ENCODE results near the gene BPI. TPM values are rescaled to one million over a fixed set of nuclear protein-coding genes. Genes with fewer than 3 reads are reported as not detected.

BPI gene
- total RNA-seq, 1 donor, result under 0.01 TPM

GRCh38 chr20:38331245-38331644 lies 27.3 kb downstream of the BPI start:
- TF ChIP-seq CTCF (IDR thresholded peaks at IDR 0.05; ENCODE audit: extremely low read depth, low read depth, low read length), result no peak
- Histone ChIP-seq H3K27ac (ENCODE audit: low read depth, low read length) (no peak overlapping the region), H4K20me1 (ENCODE audit: insufficient read depth, low read length) (no peaks in the 10 kb centered on the region), H3K4me3 (ENCODE audit: insufficient read depth, low read length) (no peak overlapping the region), H3K36me3 (ENCODE audit: insufficient read depth, low read length) (no peaks in the 10 kb centered on the region), H3K79me2 (ENCODE audit: insufficient read depth, low read length) (no peaks in the 10 kb centered on the region), H3K27me3 (ENCODE audit: insufficient read depth, low read length) (peaks cover 42% of the 10 kb centered on the region), H3K4me2 (ENCODE audit: insufficient read depth, low read length) (no peak overlapping the region), H3K4me1 (ENCODE audit: insufficient read depth, low read length) (no peaks in the 10 kb centered on the region), H2AFZ (ENCODE audit: low read length) (no peak overlapping the region), H3K9me3 (ENCODE audit: low read depth, low read length) (no peaks in the 10 kb centered on the region)
- DNase-seq (ENCODE audit: insufficient read length, low spot score, missing footprints), result no peak

GRCh38 chr20:38331814-38332213 lies 27.9 kb downstream of the BPI start:
- no peak for TF ChIP-seq CTCF (IDR thresholded peaks at IDR 0.05; ENCODE audit: extremely low read depth, low read depth, low read length)
- no peak for DNase-seq (ENCODE audit: insufficient read length, low spot score, missing footprints)
- Histone ChIP-seq H3K9me3 (ENCODE audit: low read depth, low read length) (no peaks in the 10 kb centered on the region), H3K36me3 (ENCODE audit: insufficient read depth, low read length) (no peaks in the 10 kb centered on the region), H3K27ac (ENCODE audit: low read depth, low read length) (no peak overlapping the region), H2AFZ (ENCODE audit: low read length) (no peak overlapping the region), H3K4me1 (ENCODE audit: insufficient read depth, low read length) (no peaks in the 10 kb centered on the region), H3K79me2 (ENCODE audit: insufficient read depth, low read length) (no peaks in the 10 kb centered on the region), H3K4me3 (ENCODE audit: insufficient read depth, low read length) (no peak overlapping the region), H3K27me3 (ENCODE audit: insufficient read depth, low read length) (peaks cover 45% of the 10 kb centered on the region), H3K4me2 (ENCODE audit: insufficient read depth, low read length) (no peak overlapping the region), H4K20me1 (ENCODE audit: insufficient read depth, low read length) (no peaks in the 10 kb centered on the region)

GRCh38 chr20:38334016-38334415 lies 30.1 kb downstream of the BPI start:
- TF ChIP-seq CTCF (IDR thresholded peaks at IDR 0.05; ENCODE audit: extremely low read depth, low read depth, low read length), result no peak
- H4K20me1 ChIP-seq (ENCODE audit: insufficient read depth, low read length), result no peaks in the 10 kb centered on the region
- no peak overlapping the region for H2AFZ ChIP-seq (ENCODE audit: low read length)
- H3K27ac ChIP-seq (ENCODE audit: low read depth, low read length), result no peak overlapping the region
- no peak overlapping the region for H3K4me3 ChIP-seq (ENCODE audit: insufficient read depth, low read length)
- peaks cover 5% of the 10 kb centered on the region for H3K9me3 ChIP-seq (ENCODE audit: low read depth, low read length)
- H3K27me3 ChIP-seq (ENCODE audit: insufficient read depth, low read length), result peaks cover 49% of the 10 kb centered on the region
- H3K4me2 ChIP-seq (ENCODE audit: insufficient read depth, low read length), result no peak overlapping the region
- no peaks in the 10 kb centered on the region for H3K4me1 ChIP-seq (ENCODE audit: insufficient read depth, low read length)
- H3K79me2 ChIP-seq (ENCODE audit: insufficient read depth, low read length), result no peaks in the 10 kb centered on the region
- no peak for DNase-seq (ENCODE audit: insufficient read length, low spot score, missing footprints)
- no peaks in the 10 kb centered on the region for H3K36me3 ChIP-seq (ENCODE audit: insufficient read depth, low read length)

- Histone ChIP-seq H3K4me3 (ENCODE audit: insufficient read depth, low read length) (no peak overlapping the region), H4K20me1 (ENCODE audit: insufficient read depth, low read length) (no peaks in the 10 kb centered on the region), H3K27me3 (ENCODE audit: insufficient read depth, low read length) (peaks cover 43% of the 10 kb centered on the region), H3K36me3 (ENCODE audit: insufficient read depth, low read length) (no peaks in the 10 kb centered on the region), H3K4me1 (ENCODE audit: insufficient read depth, low read length) (no peaks in the 10 kb centered on the region), H3K27ac (ENCODE audit: low read depth, low read length) (no peak overlapping the region), H2AFZ (ENCODE audit: low read length) (no peak overlapping the region), H3K4me2 (ENCODE audit: insufficient read depth, low read length) (no peak overlapping the region), H3K79me2 (ENCODE audit: insufficient read depth, low read length) (no peaks in the 10 kb centered on the region), H3K9me3 (ENCODE audit: low read depth, low read length) (peaks cover 5% of the 10 kb centered on the region)
- no peak for TF ChIP-seq CTCF (IDR thresholded peaks at IDR 0.05; ENCODE audit: extremely low read depth, low read depth, low read length)
- DNase-seq (ENCODE audit: insufficient read length, low spot score, missing footprints), result no peak
These were observed 32.8 kb downstream of the BPI start for GRCh38 chr20:38336726-38337125.

All from osteoblast (primary cell).